WTC11 (cell line): ENCODE measurements around the gene ITGAE. TPM values are rescaled to one million over a fixed set of nuclear protein-coding genes. Genes with fewer than 3 reads are reported as not detected.

ENCODE experiments used
- ATAC-seq: fragments of 200-7000 bp; cut with Tn5 transposase; 2 replicates; pipeline ENCODE4 v1.10.0; 2021; ENCODE audit warnings: mild to moderate bottlenecking, moderate library complexity
- CTCF ChIA-PET: fragments of 300-600 bp; sonication (Branson Sonifier 250); formaldehyde crosslinking; loops from one replicate; lab custom pipeline; 2021; ENCODE audit warnings: antibody characterized with exemption; lab: Charles Lee
- POLR2A ChIA-PET: fragments of 350-600 bp; sonication (Branson Sonifier 250); formaldehyde crosslinking; loops from one replicate; lab custom pipeline; 2021; ENCODE audit warnings: antibody characterized with exemption; lab: Charles Lee
- DNase-seq: peaks from one replicate; pipeline ENCODE4 v3.0.0; 2021; ENCODE audit warnings: low spot score
- H3K27ac Mint-ChIP-seq: 2 replicates; pipeline ENCODE4 v1.8.0; 2021; ENCODE audit warnings: mixed read lengths
- H3K27me3 Mint-ChIP-seq: 2 replicates; pipeline ENCODE4 v1.8.0; 2021; ENCODE audit warnings: low read depth, mild to moderate bottlenecking, moderate library complexity, mixed read lengths
- H3K36me3 Mint-ChIP-seq: 2 replicates; pipeline ENCODE4 v1.8.0; 2021; ENCODE audit warnings: mixed read lengths
- H3K4me1 Mint-ChIP-seq: 2 replicates; pipeline ENCODE4 v1.8.0; 2022; ENCODE audit warnings: mixed read lengths
- H3K4me3 Mint-ChIP-seq: 2 replicates; pipeline ENCODE4 v1.8.0; 2021; ENCODE audit warnings: mild to moderate bottlenecking, moderate library complexity, mixed read lengths
- H3K9me3 Mint-ChIP-seq: 2 replicates; pipeline ENCODE4 v1.8.0; 2021; ENCODE audit warnings: mixed read lengths
- ATF2 ChIP-seq: sonication (generic); formaldehyde crosslinking; IDR thresholded peaks from 2 replicates; pipeline ENCODE4 v1.8.1; 2022; ENCODE audit warnings: low read depth, missing genetic modification reagents, borderline replicate concordance
- CBFB ChIP-seq: sonication (generic); formaldehyde crosslinking; IDR thresholded peaks from 2 replicates; pipeline ENCODE4 v1.8.1; 2022; ENCODE audit warnings: mild to moderate bottlenecking, low read depth, missing genetic modification reagents
- CTCF ChIP-seq: fragments of 200-600 bp; IDR thresholded peaks from 2 replicates; pipeline ENCODE4 v1.8.0; 2022; ENCODE audit warnings: antibody characterized with exemption
- E2F4 ChIP-seq: sonication (generic); formaldehyde crosslinking; IDR thresholded peaks from 2 replicates; pipeline ENCODE4 v1.8.1; 2022; ENCODE audit warnings: low read depth, mild to moderate bottlenecking, moderate library complexity, missing genetic modification reagents, borderline replicate concordance
- IRF2 ChIP-seq: sonication (generic); formaldehyde crosslinking; IDR thresholded peaks from 2 replicates; pipeline ENCODE4 v1.8.0; 2022; ENCODE audit warnings: low read depth, missing genetic modification reagents, borderline replicate concordance
- JUN ChIP-seq: sonication (generic); formaldehyde crosslinking; IDR thresholded peaks from 2 replicates; pipeline ENCODE4 v1.8.0; 2023; ENCODE audit warnings: mild to moderate bottlenecking, missing genetic modification reagents
- KAT7 ChIP-seq: sonication (generic); formaldehyde crosslinking; IDR thresholded peaks from 2 replicates; pipeline ENCODE4 v1.8.1; 2023; ENCODE audit warnings: missing genetic modification reagents, mild to moderate bottlenecking, borderline replicate concordance
- MYBL2 ChIP-seq: sonication (generic); formaldehyde crosslinking; IDR thresholded peaks from 2 replicates; pipeline ENCODE4 v1.8.1; 2023; ENCODE audit warnings: mild to moderate bottlenecking, moderate library complexity, missing genetic modification reagents
- NFATC4 ChIP-seq: fragments of 250-450 bp; sonication (Bioruptor Pico); IDR thresholded peaks from 2 replicates; pipeline ENCODE4 v1.9.0; 2021; ENCODE audit warnings: mild to moderate bottlenecking
- NR2C2 ChIP-seq: sonication (generic); formaldehyde crosslinking; IDR thresholded peaks from 2 replicates; pipeline ENCODE4 v1.8.0; 2022; ENCODE audit warnings: mild to moderate bottlenecking, missing genetic modification reagents
- SMAD3 ChIP-seq: sonication (generic); formaldehyde crosslinking; IDR thresholded peaks from 2 replicates; pipeline ENCODE4 v1.8.0; 2022; ENCODE audit warnings: missing genetic modification reagents, mild to moderate bottlenecking, borderline replicate concordance
- SMAD4 ChIP-seq: sonication (generic); formaldehyde crosslinking; IDR thresholded peaks from 2 replicates; pipeline ENCODE4 v1.8.0; 2022; ENCODE audit warnings: mild to moderate bottlenecking, missing genetic modification reagents
- TCF7 ChIP-seq: sonication (generic); formaldehyde crosslinking; IDR thresholded peaks from 2 replicates; pipeline ENCODE4 v1.8.0; 2022; ENCODE audit warnings: mild to moderate bottlenecking, low read depth, missing genetic modification reagents, moderate library complexity
- TEAD4 ChIP-seq: sonication (generic); formaldehyde crosslinking; IDR thresholded peaks from 2 replicates; pipeline ENCODE4 v1.8.0; 2022; ENCODE audit warnings: mild to moderate bottlenecking, missing genetic modification reagents
- ZMAT4 ChIP-seq: fragments of 250-450 bp; sonication (Bioruptor Pico); IDR thresholded peaks from 2 replicates; pipeline ENCODE4 v1.9.0; 2021; ENCODE audit warnings: mild to moderate bottlenecking
- ZNF219 ChIP-seq: sonication (generic); formaldehyde crosslinking; IDR thresholded peaks from 2 replicates; pipeline ENCODE4 v1.8.0; 2023; ENCODE audit warnings: missing genetic modification reagents, mild to moderate bottlenecking, borderline replicate concordance
- ZNF281 ChIP-seq: sonication (generic); formaldehyde crosslinking; IDR thresholded peaks from 2 replicates; pipeline ENCODE4 v1.8.0; 2023; ENCODE audit warnings: mild to moderate bottlenecking, missing genetic modification reagents
- ZNF416 ChIP-seq: fragments of 250-450 bp; sonication (Bioruptor Pico); IDR thresholded peaks from 2 replicates; pipeline ENCODE4 v1.9.0; 2021; ENCODE audit warnings: mild to moderate bottlenecking, inconsistent platforms
- ZNF423 ChIP-seq: fragments of 250-450 bp; sonication (Bioruptor Pico); IDR thresholded peaks from 2 replicates; pipeline ENCODE4 v2.1.2; 2022; ENCODE audit warnings: mild to moderate bottlenecking, moderate library complexity
- ZNF671 ChIP-seq: fragments of 250-450 bp; sonication (Bioruptor Pico); IDR thresholded peaks from 2 replicates; pipeline ENCODE4 v1.8.0; 2021; ENCODE audit warnings: mild to moderate bottlenecking
- total RNA-seq: library from RNA; stranded (reverse); gene quantifications from 3 replicates; pipeline ENCODE4 v1.2.3, GENCODE V29; 2021

ITGAE gene
- total RNA-seq, 1 experiment from 2014 or later: 19.5 TPM

- TF ChIP-seq SMAD4 (CRISPR knock-in tag): no peak
- no peak for ATAC-seq
- POLR2A ChIA-PET: no interaction called here
Measured at GRCh38 chr17:3815925-3816324, 14.9 kb upstream of the ITGAE start.

GRCh38 chr17:3815122-3815521 is 14.1 kb upstream of the ITGAE start:
- Mint-ChIP-seq H3K27me3 (no peaks in the 10 kb centered on the region), H3K4me1 (no peaks in the 10 kb centered on the region), H3K36me3 (peaks cover 61% of the 10 kb centered on the region), H3K9me3 (no peaks in the 10 kb centered on the region), H3K27ac (peak overlapping the region; percentile 10; the same call in 1 of the 2 replicates), H3K4me3 (no peak overlapping the region)
- DNase-seq (no peak), ATAC-seq (no peak)
- no peak for TF ChIP-seq JUN (CRISPR knock-in tag)
- TF ChIP-seq TEAD4 (CRISPR knock-in tag): no peak
- TF ChIP-seq ATF2 (CRISPR knock-in tag): no peak
- no peak for TF ChIP-seq E2F4
- TF ChIP-seq ZNF219: no peak
- TF ChIP-seq MYBL2: no peak
- no peak for TF ChIP-seq ZNF416 (CRISPR knock-in tag)
- TF ChIP-seq IRF2 (CRISPR knock-in tag): no peak
- no peak for TF ChIP-seq SMAD3 (CRISPR knock-in tag)
- TF ChIP-seq ZNF281: no peak
- no peak for TF ChIP-seq KAT7
- no peak for TF ChIP-seq ZNF423 (CRISPR knock-in tag)
- no peak for TF ChIP-seq CTCF
- no peak for TF ChIP-seq ZMAT4 (CRISPR knock-in tag)
- TF ChIP-seq NR2C2: no peak
- TF ChIP-seq NFATC4 (CRISPR knock-in tag): no peak
- no peak for TF ChIP-seq ZNF671 (CRISPR knock-in tag)
- TF ChIP-seq TCF7: no peak
- TF ChIP-seq CBFB (CRISPR knock-in tag): no peak
- CTCF ChIA-PET: interaction anchor here (0.8 to 4.2 kb wide), 3 partner anchors 31 to 78 kb away, joined by 3 to 25 read pairs (median 4); partner anchors contain the start of gene NCBP3
- POLR2A ChIA-PET: no interaction called here

More at GRCh38 chr17:3815925-3816324, 14.9 kb upstream of the ITGAE start:
- Mint-ChIP-seq H3K4me3 (no peak overlapping the region), H3K27me3 (no peaks in the 10 kb centered on the region), H3K27ac (no peak overlapping the region), H3K9me3 (no peaks in the 10 kb centered on the region), H3K4me1 (no peaks in the 10 kb centered on the region), H3K36me3 (peaks cover 63% of the 10 kb centered on the region)
- CTCF ChIA-PET: interaction anchor here (0.7 to 4.2 kb wide), 6 partner anchors 28 to 81 kb away, joined by 3 to 25 read pairs (median 4); partner anchors contain the start of gene NCBP3
- no peak for DNase-seq
